ENCODE results near the gene CDK6. TPM values are rescaled to one million over a fixed set of nuclear protein-coding genes. Genes with fewer than 3 reads are reported as not detected.

CDK6 gene
- total RNA-seq, 1 donor: 36.0 TPM

DNA sequence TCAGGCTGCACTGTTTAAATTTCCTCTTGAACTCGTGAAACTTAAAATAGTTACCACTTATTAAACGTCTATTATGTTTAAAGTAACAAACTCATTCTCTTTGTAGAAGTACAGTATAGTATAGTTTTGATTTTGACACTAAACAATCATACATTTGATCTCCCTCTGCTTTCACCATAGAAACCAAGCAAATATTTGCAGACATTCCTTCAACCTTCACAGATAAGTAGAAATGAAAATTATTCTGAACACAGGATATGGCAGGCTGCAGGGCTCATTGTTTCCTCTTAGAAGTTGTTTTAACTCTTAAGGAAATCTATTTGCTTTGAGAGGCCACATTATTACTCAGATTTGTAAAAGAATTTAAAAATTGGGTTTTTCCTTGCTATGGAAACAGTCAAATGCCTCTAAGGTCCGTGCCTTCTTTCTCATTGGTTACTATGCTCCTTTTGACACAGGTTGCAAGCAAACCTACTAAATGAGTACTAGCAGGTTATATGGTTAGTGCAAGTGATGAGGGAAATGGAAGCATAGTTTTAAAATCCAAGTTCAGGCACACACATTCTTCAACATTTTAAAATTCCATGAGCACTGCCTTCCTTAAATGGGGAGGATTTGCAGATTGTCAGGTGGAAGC, 153.4 kb downstream of the CDK6 start:
- DNase-seq (ENCODE audit: low read depth): peak; percentile 48
- no peak overlapping the region for H3K4me3 ChIP-seq (ENCODE audit: low read depth, low read length)
- TF ChIP-seq, protein P1, sequence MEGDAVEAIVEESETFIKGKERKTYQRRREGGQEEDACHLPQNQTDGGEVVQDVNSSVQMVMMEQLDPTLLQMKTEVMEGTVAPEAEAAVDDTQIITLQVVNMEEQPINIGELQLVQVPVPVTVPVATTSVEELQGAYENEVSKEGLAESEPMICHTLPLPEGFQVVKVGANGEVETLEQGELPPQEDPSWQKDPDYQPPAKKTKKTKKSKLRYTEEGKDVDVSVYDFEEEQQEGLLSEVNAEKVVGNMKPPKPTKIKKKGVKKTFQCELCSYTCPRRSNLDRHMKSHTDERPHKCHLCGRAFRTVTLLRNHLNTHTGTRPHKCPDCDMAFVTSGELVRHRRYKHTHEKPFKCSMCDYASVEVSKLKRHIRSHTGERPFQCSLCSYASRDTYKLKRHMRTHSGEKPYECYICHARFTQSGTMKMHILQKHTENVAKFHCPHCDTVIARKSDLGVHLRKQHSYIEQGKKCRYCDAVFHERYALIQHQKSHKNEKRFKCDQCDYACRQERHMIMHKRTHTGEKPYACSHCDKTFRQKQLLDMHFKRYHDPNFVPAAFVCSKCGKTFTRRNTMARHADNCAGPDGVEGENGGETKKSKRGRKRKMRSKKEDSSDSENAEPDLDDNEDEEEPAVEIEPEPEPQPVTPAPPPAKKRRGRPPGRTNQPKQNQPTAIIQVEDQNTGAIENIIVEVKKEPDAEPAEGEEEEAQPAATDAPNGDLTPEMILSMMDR (IDR thresholded peaks at IDR 0.05; ENCODE audit: insufficient read depth, low read length): no peak

DNA sequence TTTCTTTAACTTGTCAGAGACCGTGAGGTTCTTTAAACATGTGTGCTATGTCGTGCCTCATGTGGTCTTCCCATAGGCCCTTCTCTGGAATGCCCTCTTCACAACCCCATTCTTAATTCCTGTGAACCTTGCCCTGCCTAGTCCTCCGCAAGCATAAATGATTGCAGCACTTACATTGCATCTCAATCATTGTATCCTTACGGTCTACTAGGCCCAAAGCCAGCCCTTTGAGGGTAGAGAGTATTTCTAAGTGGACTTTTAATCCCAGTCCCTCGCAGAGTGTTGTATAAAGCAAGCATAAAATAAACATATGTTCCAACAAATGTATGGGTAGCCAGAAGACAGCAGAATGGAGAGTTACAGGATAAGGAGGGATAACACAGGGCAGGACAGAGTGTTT, 154.0 kb downstream of the CDK6 start:
- no peak overlapping the region for H3K4me3 ChIP-seq (ENCODE audit: low read depth, low read length)
- TF ChIP-seq, protein P1 (IDR thresholded peaks at IDR 0.05; ENCODE audit: insufficient read depth, low read length): no peak
- no peak for DNase-seq (ENCODE audit: low read depth)

DNA sequence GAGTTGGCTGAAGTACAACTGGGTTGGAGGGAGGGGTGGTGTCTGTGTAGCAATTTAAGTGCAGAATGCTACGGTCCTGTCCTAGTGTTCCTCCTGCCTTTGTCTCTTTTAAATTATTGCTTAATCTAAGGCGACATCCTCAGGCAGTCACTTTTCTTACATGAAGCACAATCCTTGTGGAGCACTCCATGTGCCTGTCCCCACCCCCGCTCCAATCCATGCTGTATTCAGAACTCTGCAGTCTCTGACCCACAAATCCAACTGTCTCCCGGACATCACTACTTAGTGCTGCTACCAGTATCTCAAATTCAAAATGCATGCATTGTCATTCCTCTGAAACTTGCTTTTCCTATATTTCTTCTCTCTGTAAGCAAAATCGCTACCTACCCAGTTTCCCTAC, 154.7 kb downstream of the CDK6 start:
- no peak for DNase-seq (ENCODE audit: low read depth)
- H3K4me3 ChIP-seq (ENCODE audit: low read depth, low read length): no peak overlapping the region
- TF ChIP-seq, protein P1 (IDR thresholded peaks at IDR 0.05; ENCODE audit: insufficient read depth, low read length): no peak

DNA sequence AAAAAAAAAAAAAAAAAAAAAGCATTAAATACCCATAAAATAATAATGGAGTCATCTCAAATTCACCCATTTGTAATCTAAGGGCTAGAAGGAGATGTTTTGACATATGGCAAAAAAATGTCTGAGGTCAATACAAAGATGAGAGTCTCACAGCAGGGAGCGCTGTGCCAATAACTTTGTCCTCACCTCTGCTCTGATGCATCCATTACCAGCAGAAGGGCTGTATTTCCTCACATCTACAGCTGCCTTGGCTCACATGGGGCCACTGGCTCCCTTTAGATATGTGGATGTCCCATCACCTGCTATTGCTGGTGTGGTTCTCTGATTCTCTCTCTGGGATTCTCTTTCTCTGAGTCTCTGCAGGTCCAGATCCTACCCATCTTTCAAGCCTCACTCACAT, 155.9 kb downstream of the CDK6 start:
- no peak overlapping the region for H3K4me3 ChIP-seq (ENCODE audit: low read depth, low read length)
- no peak for DNase-seq (ENCODE audit: low read depth)
- TF ChIP-seq, protein P1 (IDR thresholded peaks at IDR 0.05; ENCODE audit: insufficient read depth, low read length): no peak

DNA sequence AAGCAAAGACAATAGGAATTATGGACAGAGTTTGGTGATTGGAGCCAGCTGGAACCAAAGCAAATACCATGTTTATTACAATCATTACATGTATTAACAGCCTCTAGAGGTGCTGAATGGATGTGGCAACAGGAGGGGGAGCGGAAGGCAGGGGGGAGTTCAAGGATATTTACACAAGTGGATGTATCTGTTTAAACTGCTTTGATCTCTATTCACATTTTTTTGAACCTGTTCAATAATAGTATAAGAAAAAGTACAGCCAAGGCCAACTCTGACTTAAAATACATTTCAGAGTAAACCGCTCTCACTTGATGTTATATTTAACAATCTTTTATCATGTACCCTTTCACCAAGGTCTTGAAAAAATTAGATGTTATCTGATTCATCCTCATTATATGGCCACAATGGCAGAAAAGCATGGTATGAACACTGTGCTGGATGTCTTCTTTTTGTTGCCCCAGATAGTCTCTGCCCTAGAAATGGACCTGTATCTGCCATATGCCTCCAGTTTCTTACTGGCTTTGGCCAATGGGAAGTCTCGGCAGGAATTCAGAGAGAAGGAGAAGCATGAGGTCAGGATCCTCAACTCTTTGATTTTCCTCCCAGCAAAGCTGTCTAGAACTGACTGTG, 158.0 kb downstream of the CDK6 start:
- no peak for DNase-seq (ENCODE audit: low read depth)
- H3K4me3 ChIP-seq (ENCODE audit: low read depth, low read length): no peak overlapping the region
- TF ChIP-seq, protein P1 (IDR thresholded peaks at IDR 0.05; ENCODE audit: insufficient read depth, low read length): no peak

DNA sequence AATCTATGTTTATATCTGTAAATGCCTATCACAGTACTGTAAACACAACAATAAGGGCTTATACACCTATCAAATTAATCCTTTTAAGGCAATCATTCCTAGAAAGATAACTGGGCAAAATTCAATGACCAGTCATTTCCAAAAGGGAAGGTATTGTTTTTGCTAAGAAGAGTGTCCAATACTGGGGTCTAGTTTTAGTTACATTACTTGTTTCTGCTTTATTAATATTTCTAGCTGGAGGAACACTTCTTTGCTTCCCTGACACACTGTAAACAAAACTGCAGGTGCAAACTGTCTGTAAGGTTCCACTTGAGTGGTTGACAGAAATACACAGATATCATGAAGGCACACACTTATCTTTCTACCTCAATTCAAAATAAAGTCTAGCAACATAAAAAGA, 162.0 kb downstream of the CDK6 start:
- no peak overlapping the region for H3K4me3 ChIP-seq (ENCODE audit: low read depth, low read length)
- TF ChIP-seq, protein P1 (IDR thresholded peaks at IDR 0.05; ENCODE audit: insufficient read depth, low read length): no peak
- no peak for DNase-seq (ENCODE audit: low read depth)
